ENCODE measurements around the gene RNF31. TPM values are rescaled to one million over a fixed set of nuclear protein-coding genes. Genes with fewer than 3 reads are reported as not detected.
A peak's percentile ranks its signal among the peaks of the same experiment; 100 is the strongest.

The RNF31 gene
- total and polyA plus RNA-seq, 2 donors (not counting 1 experiment from before 2014, with no cell fraction given), result 69.8 to 103 TPM

DNA sequence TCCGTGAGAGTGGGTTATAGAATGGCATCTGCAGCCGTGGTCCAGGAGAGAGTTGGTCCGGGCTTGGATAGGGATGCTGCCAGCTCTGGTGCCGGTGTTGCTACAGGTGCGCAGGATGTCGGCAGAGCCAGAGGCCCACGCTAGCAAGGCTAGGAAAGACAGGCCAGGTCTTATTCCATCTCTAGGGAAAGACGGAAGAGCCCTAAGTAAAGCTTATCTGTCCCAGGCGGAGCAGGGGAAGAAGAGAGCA is 11.8 kb upstream of the RNF31 start:
- H3K9ac ChIP-seq (ENCODE audit: low read length), result peak overlapping the region; percentile 97

More for the DNA sequence above, 11.8 kb upstream of the RNF31 start:
- DNase-seq, result no peak
- Mint-ChIP-seq H3K4me3 (peak overlapping the region; percentile 91), H3K4me1 (peaks cover 52% of the 10 kb centered on the region), H3K27me3 (no peaks in the 10 kb centered on the region), H3K27ac (peak overlapping the region; percentile 94), H3K9me3 (ENCODE audit: insufficient read depth) (no peaks in the 10 kb centered on the region)
- Histone ChIP-seq H3K27ac (ENCODE audit: low read length in 2 of 2) (peak overlapping the region; percentile 37 to 97), H3K4me2 (replicated peaks; ENCODE audit: low read depth, low read length, poor library complexity, severe bottlenecking) (peak overlapping the region; percentile 90), H3K9me3 (ENCODE audit: control extremely low read depth in 1 of 3, control insufficient read depth in 2 of 3, insufficient read depth in 1 of 3, low read length in 2 of 3) (no peaks in the 10 kb centered on the region), H3K27me3 (replicated peaks in 1 of 4; ENCODE audit: control extremely low read depth in 1 of 4, control insufficient read depth in 3 of 4, insufficient read depth in 4 of 4, low read length in 3 of 4) (no peaks in the 10 kb centered on the region), H4K20me1 (ENCODE audit: control insufficient read depth, insufficient read depth, low read length, poor library complexity, severe bottlenecking) (peaks cover 11% of the 10 kb centered on the region), H3K4me3 (ENCODE audit: control extremely low read depth in 1 of 5, extremely low read depth in 1 of 5, insufficient read depth in 1 of 5, low read depth in 2 of 5, low read length in 4 of 5) (peak overlapping the region in 4 of 5 experiments; percentile 65 to 96 (median 80)), H3K36me3 (replicated peaks in 1 of 2; ENCODE audit: control extremely low read depth in 1 of 2, control insufficient read depth in 1 of 2, extremely low read depth in 1 of 2, insufficient read depth in 2 of 2, low read length in 1 of 2) (peaks cover 0 to 27% of the 10 kb centered on the region in 2 experiments), H2AFZ (ENCODE audit: insufficient read depth, low read depth, low read length, poor library complexity, severe bottlenecking) (peak overlapping the region; percentile 96), H3K79me2 (ENCODE audit: control insufficient read depth, insufficient read depth, low read length) (peaks cover 46% of the 10 kb centered on the region), H3K4me1 (ENCODE audit: control insufficient read depth in 2 of 2, insufficient read depth in 2 of 2, low read length in 2 of 2) (peaks cover 29 to 39% of the 10 kb centered on the region in 2 donors)
- CTCF ChIA-PET, result interaction anchor here (1.0 to 4.6 kb wide), 10 partner anchors 8 to 198 kb away, joined by 3 to 43 read pairs (median 6); partner anchors contain the start of genes DCAF11, IRF9, MDP1 and NRL
- no peak for TF ChIP-seq EZH2 (IDR thresholded peaks at IDR 0.05; ENCODE audit: borderline replicate concordance, insufficient read depth, low read depth, low read length, poor library complexity, severe bottlenecking)
- TF ChIP-seq, protein P1, sequence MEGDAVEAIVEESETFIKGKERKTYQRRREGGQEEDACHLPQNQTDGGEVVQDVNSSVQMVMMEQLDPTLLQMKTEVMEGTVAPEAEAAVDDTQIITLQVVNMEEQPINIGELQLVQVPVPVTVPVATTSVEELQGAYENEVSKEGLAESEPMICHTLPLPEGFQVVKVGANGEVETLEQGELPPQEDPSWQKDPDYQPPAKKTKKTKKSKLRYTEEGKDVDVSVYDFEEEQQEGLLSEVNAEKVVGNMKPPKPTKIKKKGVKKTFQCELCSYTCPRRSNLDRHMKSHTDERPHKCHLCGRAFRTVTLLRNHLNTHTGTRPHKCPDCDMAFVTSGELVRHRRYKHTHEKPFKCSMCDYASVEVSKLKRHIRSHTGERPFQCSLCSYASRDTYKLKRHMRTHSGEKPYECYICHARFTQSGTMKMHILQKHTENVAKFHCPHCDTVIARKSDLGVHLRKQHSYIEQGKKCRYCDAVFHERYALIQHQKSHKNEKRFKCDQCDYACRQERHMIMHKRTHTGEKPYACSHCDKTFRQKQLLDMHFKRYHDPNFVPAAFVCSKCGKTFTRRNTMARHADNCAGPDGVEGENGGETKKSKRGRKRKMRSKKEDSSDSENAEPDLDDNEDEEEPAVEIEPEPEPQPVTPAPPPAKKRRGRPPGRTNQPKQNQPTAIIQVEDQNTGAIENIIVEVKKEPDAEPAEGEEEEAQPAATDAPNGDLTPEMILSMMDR (IDR thresholded peaks at IDR 0.05), result no peak
- no peak for ATAC-seq (ENCODE audit: low read depth)
- POLR2A ChIA-PET, result interaction anchor here (0.5 to 3.3 kb wide), 17 partner anchors 11 to 295 kb away, joined by 3 to 49 read pairs (median 4); partner anchors contain the start of genes CHMP4A, DCAF11, IPO4 and IRF9
- intact Hi-C loops (cut with micrococcal nuclease), result no loop called here
- WGBS (ENCODE audit: insufficient coverage), result 5% methylated on average over 9 of the region's 9 CpGs
